CD4-positive, CD25-positive, alpha-beta regulatory T cell (primary cell): Measurements from ENCODE around the gene ZNF227. TPM values are rescaled to one million over a fixed set of nuclear protein-coding genes. Genes with fewer than 3 reads are reported as not detected.
"Not testable (repeated sequence)": the region's sequence is repeated elsewhere in the genome, so short reads cannot be mapped to it uniquely, and the experiment has no call there.

ENCODE experiments used
- ATAC-seq, 2 donors: fragments of 150-1000 bp; cut with Tn5 transposase; one replicate each; pipeline ENCODE4 v1.10.0; 2021; ENCODE audit warnings: low read depth in 2 of 2, moderate number of reproducible peaks in 2 of 2, moderate library complexity in 1 of 2
- DNase-seq, 3 donors: peaks; one replicate each; pipeline versions ENCODE4 v3.0.0 to v3.0.0-alpha.2; 2012 to 2022; ENCODE audit warnings: mixed read lengths in 1 of 3
- H3K27ac ChIP-seq: one replicate; pipeline ENCODE4 v1.7.0; 2013; ENCODE audit warnings: mild to moderate bottlenecking, low read length; ENCODE audit not compliant: insufficient read depth, poor library complexity, severe bottlenecking
- H3K27me3 ChIP-seq: one replicate; pipeline ENCODE4 v1.7.0; 2013; ENCODE audit warnings: low read length; ENCODE audit not compliant: control insufficient read depth, insufficient read depth
- H3K36me3 ChIP-seq: one replicate; pipeline ENCODE4 v1.7.0; 2013; ENCODE audit warnings: mild to moderate bottlenecking, low read length, moderate library complexity; ENCODE audit not compliant: control insufficient read depth, insufficient read depth
- H3K4me1 ChIP-seq: 2 replicates; pipeline ENCODE4 v1.7.0; 2013; ENCODE audit warnings: mild to moderate bottlenecking, low read length; ENCODE audit not compliant: insufficient read depth, control insufficient read depth, poor library complexity, severe bottlenecking
- H3K4me3 ChIP-seq: one replicate; pipeline ENCODE4 v1.7.0; 2013; ENCODE audit warnings: low read depth, mild to moderate bottlenecking, low read length, moderate library complexity
- H3K9me3 ChIP-seq, 2 experiments: 1 replicate in 1 of 2; 2 replicates in 1 of 2; pipeline ENCODE4 v1.7.0; 2013; ENCODE audit warnings: low read length in 2 of 2, mild to moderate bottlenecking in 1 of 2, moderate library complexity in 1 of 2; ENCODE audit not compliant: control insufficient read depth in 2 of 2
- H3K27ac Mint-ChIP-seq, 3 donors: one replicate each; pipeline ENCODE4 v1.8.0; 2020 to 2022; ENCODE audit warnings: mild to moderate bottlenecking in 3 of 3, mixed read lengths in 3 of 3, moderate library complexity in 2 of 3
- H3K27me3 Mint-ChIP-seq: one replicate; pipeline ENCODE4 v1.8.0; 2022; ENCODE audit warnings: mild to moderate bottlenecking, mixed read lengths
- H3K36me3 Mint-ChIP-seq: one replicate; pipeline ENCODE4 v1.8.0; 2020; ENCODE audit warnings: mixed read lengths
- H3K4me1 Mint-ChIP-seq, 4 donors: one replicate each; pipeline ENCODE4 v1.8.0; 2020 to 2022; ENCODE audit warnings: mixed read lengths in 4 of 4, mild to moderate bottlenecking in 1 of 4
- H3K4me3 Mint-ChIP-seq, 4 donors: one replicate each; pipeline ENCODE4 v1.8.0; 2020 to 2022; ENCODE audit warnings: mild to moderate bottlenecking in 4 of 4, mixed read lengths in 4 of 4, moderate library complexity in 3 of 4
- H3K9me3 Mint-ChIP-seq, 7 donors: one replicate each; pipeline ENCODE4 v1.8.0; 2020 to 2022; ENCODE audit warnings: mixed read lengths in 7 of 7, mild to moderate bottlenecking in 3 of 7, moderate library complexity in 2 of 7
- polyA plus RNA-seq, 4 donors: library from polyadenylated mRNA; unstranded; fragments of 300-500 nt; fragmentation: Illumina TruSeq; gene quantifications; one replicate each; pipeline ENCODE4 v1.2.3, GENCODE V29; 2021
- total RNA-seq: library from RNA; stranded (reverse); gene quantifications from one replicate; pipeline ENCODE4 v1.2.3, GENCODE V29; 2022

ZNF227 gene
- total and polyA plus RNA-seq, 5 donors from 2014 or later: 11.4 to 21.6 (median 17.1) TPM

- H3K27me3 ChIP-seq: peaks cover 7% of the 10 kb centered on the region
- Mint-ChIP-seq H3K27ac (peak overlapping the region; percentile 82 to 95 (median 93)), H3K9me3 (peaks cover 3 to 26% (median 6%) of the 10 kb centered on the region in 7 donors), H3K27me3 (peaks cover 20% of the 10 kb centered on the region), H3K36me3 (peaks cover 8% of the 10 kb centered on the region), H3K4me3 (peak overlapping the region; percentile 89 to 98 (median 92)), H3K4me1 (peaks cover 7 to 14% (median 12%) of the 10 kb centered on the region in 4 donors)
- H3K4me1 ChIP-seq: peaks cover 14% of the 10 kb centered on the region
- H3K27ac ChIP-seq: peak overlapping the region; percentile 17
- H3K9me3 ChIP-seq: peaks cover 8 to 17% of the 10 kb centered on the region in 2 experiments
- ATAC-seq (peak; percentile 93 to 95), DNase-seq (peak; percentile 69 to 92 (median 74))
- H3K36me3 ChIP-seq: no peaks in the 10 kb centered on the region
- peak overlapping the region; percentile 91 for H3K4me3 ChIP-seq
Measured at GRCh38 chr19:44207126-44207803, 5.1 kb upstream of the ZNF227 start.

GRCh38 chr19:44212866-44213346 lies 574 bp downstream of the ZNF227 start:
- Histone ChIP-seq H3K27ac (peak overlapping the region; percentile 73), H3K4me1 (peaks cover 4% of the 10 kb centered on the region), H3K4me3 (peak overlapping the region; percentile 96), H3K27me3 (no peaks in the 10 kb centered on the region), H3K9me3 (peaks cover 13 to 19% of the 10 kb centered on the region in 2 experiments), H3K36me3 (peaks cover 32% of the 10 kb centered on the region)
- Mint-ChIP-seq H3K27me3 (no peaks in the 10 kb centered on the region), H3K4me3 (peak overlapping the region; percentile 93 to 98 (median 94)), H3K27ac (peak overlapping the region; percentile 91 to 95 (median 93)), H3K9me3 (peaks cover 0 to 15% (median 1%) of the 10 kb centered on the region in 7 donors), H3K4me1 (peaks cover 13 to 36% (median 20%) of the 10 kb centered on the region in 4 donors), H3K36me3 (peaks cover 31% of the 10 kb centered on the region)
- no peak for DNase-seq
- no peak for ATAC-seq

DNA sequence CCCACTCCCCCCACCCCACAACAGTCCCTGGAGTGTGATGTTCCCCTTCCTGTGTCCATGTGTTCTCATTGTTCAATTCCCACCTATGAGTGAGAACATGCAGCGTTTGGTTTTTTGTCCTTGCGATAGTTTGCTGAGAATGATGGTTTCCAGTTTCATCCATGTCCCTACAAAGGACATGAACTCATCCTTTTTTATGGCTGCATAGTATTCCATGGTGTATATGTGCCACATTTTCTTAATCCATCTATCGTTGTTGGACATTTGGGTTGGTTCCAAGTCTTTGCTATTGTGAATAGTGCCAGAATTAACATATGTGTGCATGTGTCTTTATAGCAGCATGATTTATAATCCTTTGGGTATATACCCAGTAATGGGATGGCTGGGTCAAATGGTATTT lies 7.6 kb downstream of the ZNF227 start:
- Mint-ChIP-seq H3K36me3 (peaks cover 60% of the 10 kb centered on the region), H3K4me1 (peaks cover 5 to 27% (median 10%) of the 10 kb centered on the region in 4 donors), H3K9me3 (peaks cover 0 to 31% (median 15%) of the 10 kb centered on the region in 7 donors)
- peaks cover 26 to 33% of the 10 kb centered on the region in 2 experiments for H3K9me3 ChIP-seq
- H3K27me3 Mint-ChIP-seq, DNase-seq, H3K4me1 ChIP-seq, ATAC-seq, H3K27me3 ChIP-seq, H3K4me3 ChIP-seq, H3K4me3 Mint-ChIP-seq, H3K27ac Mint-ChIP-seq, H3K27ac ChIP-seq: not testable (repeated sequence)
- H3K36me3 ChIP-seq: peaks cover 46% of the 10 kb centered on the region

DNA sequence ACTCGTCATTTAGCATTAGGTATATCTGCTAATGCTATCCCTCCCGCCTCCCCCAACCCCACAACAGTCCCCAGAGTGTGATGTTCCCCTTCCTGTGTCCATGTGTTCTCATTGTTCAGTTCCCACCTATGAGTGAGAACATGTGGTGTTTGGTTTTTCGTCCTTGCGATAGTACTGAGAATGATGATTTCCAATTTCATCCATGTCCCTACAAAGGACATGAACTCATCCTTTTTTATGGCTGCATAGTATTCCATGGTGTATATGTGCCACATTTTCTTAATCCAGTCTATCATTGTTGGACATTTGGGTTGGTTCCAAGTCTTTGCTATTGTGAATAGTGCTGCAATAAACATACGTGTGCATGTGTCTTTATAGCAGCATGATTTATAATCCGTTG lies 8.4 kb downstream of the ZNF227 start:
- H3K4me3 ChIP-seq, DNase-seq, H3K4me3 Mint-ChIP-seq, H3K4me1 ChIP-seq, H3K27me3 ChIP-seq, H3K27ac ChIP-seq, ATAC-seq, H3K27ac Mint-ChIP-seq, H3K27me3 Mint-ChIP-seq: not testable (repeated sequence)
- H3K9me3 Mint-ChIP-seq: peaks cover 0 to 37% (median 19%) of the 10 kb centered on the region in 7 donors
- H3K9me3 ChIP-seq: peaks cover 26 to 31% of the 10 kb centered on the region in 2 experiments
- H3K36me3 ChIP-seq: peaks cover 39% of the 10 kb centered on the region
- H3K4me1 Mint-ChIP-seq: peaks cover 5 to 21% (median 10%) of the 10 kb centered on the region in 4 donors
- H3K36me3 Mint-ChIP-seq: peaks cover 60% of the 10 kb centered on the region

DNA sequence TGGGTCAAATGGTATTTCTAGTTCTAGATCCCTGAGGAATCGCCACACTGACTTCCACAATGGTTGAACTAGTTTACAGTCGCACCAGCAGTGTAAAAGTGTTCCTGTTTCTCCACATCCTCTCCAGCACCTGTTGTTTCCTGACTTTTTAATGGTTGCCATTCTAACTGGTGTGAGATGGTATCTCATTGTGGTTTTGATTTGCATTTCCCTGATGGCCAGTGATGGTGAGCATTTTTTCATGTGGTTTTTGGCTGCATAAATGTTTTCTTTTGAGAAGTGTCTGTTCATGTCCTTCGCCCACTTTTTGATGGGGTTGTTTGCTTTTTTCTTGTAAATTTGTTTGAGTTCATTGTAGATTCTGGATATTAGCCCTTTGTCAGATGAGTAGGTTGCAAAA lies 9.0 kb downstream of the ZNF227 start:
- H3K36me3 Mint-ChIP-seq: peaks cover 59% of the 10 kb centered on the region
- Histone ChIP-seq H3K36me3 (peaks cover 39% of the 10 kb centered on the region), H3K9me3 (peaks cover 25 to 36% of the 10 kb centered on the region in 2 experiments)
- DNase-seq, H3K4me3 ChIP-seq, H3K27ac ChIP-seq, ATAC-seq, H3K27me3 ChIP-seq, H3K4me1 ChIP-seq, H3K27ac Mint-ChIP-seq, H3K27me3 Mint-ChIP-seq, H3K4me3 Mint-ChIP-seq: not testable (repeated sequence)
- peaks cover 0 to 41% (median 20%) of the 10 kb centered on the region in 7 donors for H3K9me3 Mint-ChIP-seq
- peaks cover 5 to 20% (median 8%) of the 10 kb centered on the region in 4 donors for H3K4me1 Mint-ChIP-seq

- Mint-ChIP-seq H3K36me3 (peaks cover 71% of the 10 kb centered on the region), H3K27me3 (no peaks in the 10 kb centered on the region), H3K4me3 (no peak overlapping the region), H3K27ac (no peak overlapping the region), H3K4me1 (peaks cover 0 to 3% (median 1%) of the 10 kb centered on the region in 4 donors), H3K9me3 (peaks cover 2 to 71% (median 29%) of the 10 kb centered on the region in 7 donors)
- Histone ChIP-seq H3K27me3 (no peaks in the 10 kb centered on the region), H3K4me1 (no peaks in the 10 kb centered on the region), H3K36me3 (peaks cover 70% of the 10 kb centered on the region), H3K9me3 (peaks cover 48 to 69% of the 10 kb centered on the region in 2 experiments), H3K27ac (no peak overlapping the region), H3K4me3 (no peak overlapping the region)
- no peak for DNase-seq
- ATAC-seq: no peak
Measured at GRCh38 chr19:44228318-44228717, 16.0 kb downstream of the ZNF227 start.

- Mint-ChIP-seq H3K4me1 (peaks cover 0 to 3% (median 1%) of the 10 kb centered on the region in 4 donors), H3K27me3 (no peaks in the 10 kb centered on the region), H3K36me3 (peaks cover 75% of the 10 kb centered on the region), H3K4me3 (no peak overlapping the region), H3K9me3 (peaks cover 2 to 76% (median 52%) of the 10 kb centered on the region in 7 donors), H3K27ac (no peak overlapping the region)
- Histone ChIP-seq H3K27me3 (no peaks in the 10 kb centered on the region), H3K4me1 (no peaks in the 10 kb centered on the region), H3K9me3 (peaks cover 80 to 95% of the 10 kb centered on the region in 2 experiments), H3K4me3 (no peak overlapping the region), H3K27ac (no peak overlapping the region), H3K36me3 (peaks cover 84% of the 10 kb centered on the region)
- DNase-seq (no peak), ATAC-seq (no peak)
Measured at GRCh38 chr19:44232867-44233266, 20.5 kb downstream of the ZNF227 start.
